Activated gamma-delta T cell treated with Interleukin-2 at 50 U/mL for 16 hours (primary cell): ENCODE results near the gene MUC6.

Experiments used
- DNase-seq: peaks from one replicate; pipeline ENCODE4 v3.0.0-alpha.2; 2020

MUC6 gene

GRCh38 chr11:1006762-1007161, 29.8 kb downstream of the MUC6 start:
- no peak for DNase-seq

GRCh38 chr11:1005928-1006327, 30.6 kb downstream of the MUC6 start:
- DNase-seq, result no peak

GRCh38 chr11:1003159-1003558, 33.4 kb downstream of the MUC6 start:
- DNase-seq, result no peak

- no peak for DNase-seq
Observed at GRCh38 chr11:1002406-1002984, 34.0 kb downstream of the MUC6 start.

GRCh38 chr11:1001617-1002405, 34.7 kb downstream of the MUC6 start:
- no peak for DNase-seq

GRCh38 chr11:1000357-1001278, 35.9 kb downstream of the MUC6 start:
- no peak for DNase-seq

- no peak for DNase-seq
Observed at GRCh38 chr11:999009-999408, 37.5 kb downstream of the MUC6 start.

GRCh38 chr11:997907-998306, 38.6 kb downstream of the MUC6 start:
- no peak for DNase-seq

GRCh38 chr11:996681-997080, 39.8 kb downstream of the MUC6 start:
- no peak for DNase-seq

- DNase-seq, result no peak
Observed at GRCh38 chr11:995752-996420, 40.6 kb downstream of the MUC6 start.

GRCh38 chr11:995044-995751, 41.3 kb downstream of the MUC6 start:
- no peak for DNase-seq

GRCh38 chr11:993632-994167, 42.8 kb downstream of the MUC6 start:
- no peak for DNase-seq

GRCh38 chr11:992577-992976, 43.9 kb downstream of the MUC6 start:
- no peak for DNase-seq

- DNase-seq, result no peak
Observed at GRCh38 chr11:991711-992307, 44.7 kb downstream of the MUC6 start.

- DNase-seq, result no peak
Observed at GRCh38 chr11:991034-991433, 45.5 kb downstream of the MUC6 start.

GRCh38 chr11:990101-990500, 46.4 kb downstream of the MUC6 start:
- no peak for DNase-seq

- no peak for DNase-seq
Observed at GRCh38 chr11:987671-988070, 48.8 kb downstream of the MUC6 start.

- DNase-seq, result no peak
Observed at GRCh38 chr11:986952-987305, 49.6 kb downstream of the MUC6 start.

GRCh38 chr11:986270-986951, 50.1 kb downstream of the MUC6 start:
- DNase-seq, result no peak

- DNase-seq, result no peak
Observed at GRCh38 chr11:985848-986247, 50.7 kb downstream of the MUC6 start.

GRCh38 chr11:985406-985805, 51.1 kb downstream of the MUC6 start:
- no peak for DNase-seq
